Measurements from ENCODE around the gene UST.
"Not testable (repeated sequence)": the region's sequence is repeated elsewhere in the genome, so short reads cannot be mapped to it uniquely, and the experiment has no call there.

UST gene

GRCh38 chr6:148837941-148838340 is 91.1 kb downstream of the UST start:
- no peak for DNase-seq (ENCODE audit: low spot score)

- DNase-seq (ENCODE audit: low spot score) = no peak
These were observed 92.2 kb downstream of the UST start for GRCh38 chr6:148839044-148839443.

- DNase-seq (ENCODE audit: low spot score) = no peak
These were observed 93.4 kb downstream of the UST start for GRCh38 chr6:148840256-148840655.

- DNase-seq (ENCODE audit: low spot score) = no peak
These were observed 95.6 kb downstream of the UST start for GRCh38 chr6:148842296-148843019.

- DNase-seq (ENCODE audit: low spot score) = no peak
These were observed 98.6 kb downstream of the UST start for GRCh38 chr6:148845464-148845863.

GRCh38 chr6:148846778-148847761 is 100.2 kb downstream of the UST start:
- no peak for DNase-seq (ENCODE audit: low spot score)

- DNase-seq (ENCODE audit: low spot score) = no peak
These were observed 102.1 kb downstream of the UST start for GRCh38 chr6:148848915-148849314.

GRCh38 chr6:148849449-148849848 is 102.6 kb downstream of the UST start:
- DNase-seq (ENCODE audit: low spot score) = not testable (repeated sequence)

- DNase-seq (ENCODE audit: low spot score) = no peak
These were observed 104.1 kb downstream of the UST start for GRCh38 chr6:148850964-148851363.

GRCh38 chr6:148851683-148852556 is 105.1 kb downstream of the UST start:
- DNase-seq (ENCODE audit: low spot score) = no peak

- no peak for DNase-seq (ENCODE audit: low spot score)
These were observed 105.9 kb downstream of the UST start for GRCh38 chr6:148852688-148853087.

- not testable (repeated sequence) for DNase-seq (ENCODE audit: low spot score)
These were observed 106.3 kb downstream of the UST start for GRCh38 chr6:148853113-148853512.

GRCh38 chr6:148854096-148854495 is 107.3 kb downstream of the UST start:
- no peak for DNase-seq (ENCODE audit: low spot score)

- no peak for DNase-seq (ENCODE audit: low spot score)
These were observed 108.2 kb downstream of the UST start for GRCh38 chr6:148854992-148855391.

- no peak for DNase-seq (ENCODE audit: low spot score)
These were observed 108.9 kb downstream of the UST start for GRCh38 chr6:148855744-148856143.

GRCh38 chr6:148857798-148858390 is 111.1 kb downstream of the UST start:
- peak; percentile 73 for DNase-seq (ENCODE audit: low spot score)

GRCh38 chr6:148864132-148864531 is 117.3 kb downstream of the UST start:
- not testable (repeated sequence) for DNase-seq (ENCODE audit: low spot score)

- no peak for DNase-seq (ENCODE audit: low spot score)
These were observed 118.1 kb downstream of the UST start for GRCh38 chr6:148864941-148865340.

GRCh38 chr6:148866657-148867268 is 119.9 kb downstream of the UST start:
- DNase-seq (ENCODE audit: low spot score) = no peak

GRCh38 chr6:148867862-148868261 is 121.0 kb downstream of the UST start:
- DNase-seq (ENCODE audit: low spot score) = peak; percentile 37

- peak; percentile 48 for DNase-seq (ENCODE audit: low spot score)
These were observed 121.5 kb downstream of the UST start for GRCh38 chr6:148868314-148868713.
